Ishikawa (cell line): ENCODE data around the gene SPOCK1.

Experiments
- CEBPB ChIP-seq: IDR thresholded peaks from 2 replicates; pipeline ENCODE4 v1.6.1; 2012
- CREB1 ChIP-seq: IDR thresholded peaks from 2 replicates; pipeline ENCODE4 v1.6.1; 2012; ENCODE audit warnings: low read depth
- EGR1 ChIP-seq: IDR thresholded peaks from 2 replicates; pipeline ENCODE4 v1.6.1; 2012
- EP300 ChIP-seq: IDR thresholded peaks from 2 replicates; pipeline ENCODE4 v1.6.1; 2012; ENCODE audit warnings: borderline replicate concordance
- FOXM1 ChIP-seq: IDR thresholded peaks from 2 replicates; pipeline ENCODE4 v1.6.1; 2012; ENCODE audit warnings: low read depth, borderline replicate concordance
- MAX ChIP-seq: IDR thresholded peaks from 2 replicates; pipeline ENCODE4 v1.6.1; 2012
- NFIC ChIP-seq: IDR thresholded peaks from 2 replicates; pipeline ENCODE4 v1.6.1; 2012
- RAD21 ChIP-seq: IDR thresholded peaks from 2 replicates; pipeline ENCODE4 v1.6.1; 2012; ENCODE audit warnings: low read depth
- REST ChIP-seq: IDR thresholded peaks from 2 replicates; pipeline ENCODE4 v1.6.1; 2012; ENCODE audit warnings: low read depth, mild to moderate bottlenecking
- TAF1 ChIP-seq: IDR thresholded peaks from 2 replicates; pipeline ENCODE4 v1.6.1; 2012; ENCODE audit warnings: low read depth, mild to moderate bottlenecking
- TCF12 ChIP-seq: IDR thresholded peaks from 2 replicates; pipeline ENCODE4 v1.6.1; 2012; ENCODE audit warnings: low read depth
- TEAD4 ChIP-seq: IDR thresholded peaks from 2 replicates; pipeline ENCODE4 v1.6.1; 2012
- USF1 ChIP-seq: IDR thresholded peaks from 2 replicates; pipeline ENCODE4 v1.6.1; 2012
- YY1 ChIP-seq: IDR thresholded peaks from 2 replicates; pipeline ENCODE4 v1.6.1; 2012; ENCODE audit warnings: low read depth
- ZBTB7A ChIP-seq: IDR thresholded peaks from 2 replicates; pipeline ENCODE4 v1.6.1; 2012; ENCODE audit warnings: low read depth

SPOCK1 gene

GRCh38 chr5:137144656-137145055, 354.5 kb downstream of the SPOCK1 start:
- TF ChIP-seq MAX (no peak), CREB1 (no peak), EP300 (no peak), TAF1 (no peak), REST (no peak), TCF12 (no peak), FOXM1 (no peak), CEBPB (no peak)

GRCh38 chr5:137142764-137143605, 356.1 kb downstream of the SPOCK1 start:
- TF ChIP-seq EGR1 (peak; percentile 53; the same call in 1 of the 2 replicates), CEBPB (no peak), ZBTB7A (no peak)

DNA sequence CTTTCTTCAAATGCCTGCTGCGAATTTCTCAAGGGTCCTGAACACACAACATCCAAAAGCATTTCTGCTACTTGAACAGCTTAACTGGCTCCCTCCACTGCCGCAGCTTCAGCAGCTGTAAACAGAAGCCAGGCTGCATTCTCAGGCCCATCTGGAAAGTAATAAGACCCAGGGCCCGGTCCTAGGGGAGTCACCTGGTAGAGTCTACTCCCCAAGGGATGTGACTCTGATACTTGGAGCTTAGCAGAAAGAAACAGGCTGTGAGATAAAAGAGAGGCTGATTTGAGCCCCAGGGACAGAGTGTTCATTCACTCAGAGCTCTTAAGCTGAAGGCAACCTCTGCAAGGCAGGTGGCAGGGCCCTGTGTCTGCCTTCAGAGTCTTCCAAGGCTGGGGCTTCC, 356.8 kb downstream of the SPOCK1 start:
- TF ChIP-seq MAX (no peak), NFIC (no peak), TAF1 (no peak), ZBTB7A (no peak), EGR1 (no peak), USF1 (no peak), RAD21 (no peak), CEBPB (no peak), FOXM1 (no peak), TCF12 (no peak), EP300 (no peak), TEAD4 (no peak), YY1 (no peak), CREB1 (no peak), REST (no peak)

DNA sequence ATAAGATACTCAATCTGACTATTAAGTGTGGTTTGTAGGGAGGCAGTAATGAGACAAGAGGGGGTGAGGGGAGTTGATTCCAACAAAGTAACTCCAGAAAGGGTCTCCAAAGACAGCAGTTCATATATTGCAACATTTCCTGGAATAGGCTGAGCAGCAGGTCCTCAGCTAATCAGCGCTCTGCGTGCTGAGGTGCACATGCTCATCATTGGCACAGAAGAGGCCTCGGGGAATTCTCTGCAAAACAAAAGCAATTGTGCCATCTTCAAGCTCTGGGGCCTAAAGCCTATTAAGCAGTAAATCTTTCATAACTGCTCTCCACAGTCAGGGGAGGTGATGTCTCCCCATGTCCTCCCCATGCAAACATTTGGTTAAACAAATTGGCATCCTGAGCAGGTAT, 357.3 kb downstream of the SPOCK1 start:
- no peak for TF ChIP-seq TEAD4
- no peak for TF ChIP-seq TCF12
- TF ChIP-seq MAX: no peak
- TF ChIP-seq EGR1: no peak
- no peak for TF ChIP-seq TAF1
- no peak for TF ChIP-seq FOXM1
- no peak for TF ChIP-seq EP300
- TF ChIP-seq USF1: no peak
- TF ChIP-seq REST: no peak
- no peak for TF ChIP-seq YY1
- TF ChIP-seq CEBPB: no peak
- TF ChIP-seq ZBTB7A: no peak
- no peak for TF ChIP-seq NFIC
- TF ChIP-seq CREB1: no peak
- no peak for TF ChIP-seq RAD21
